HepG2 (cell line): ENCODE measurements around the gene CTNND2. TPM values are rescaled to one million over a fixed set of nuclear protein-coding genes. Genes with fewer than 3 reads are reported as not detected.
"Not testable (repeated sequence)": the region's sequence is repeated elsewhere in the genome, so short reads cannot be mapped to it uniquely, and the experiment has no call there.

Experiments
- ATAC-seq: fragments of 200-7000 bp; cut with Tn5 transposase; 3 replicates; pipeline ENCODE4 v1.9.1; 2020; ENCODE audit warnings: mild to moderate bottlenecking, moderate library complexity
- BruUV-seq: library from RNA; stranded (reverse); fragments of 400-500 nt; replicated peaks from 2 replicates; lab custom pipeline; 2021; lab: Mats Ljungman, UMichigan
- CTCF ChIA-PET: fragments of 300-600 bp; formaldehyde crosslinking; extraction: SDS; loops from one replicate; lab custom pipeline; 2021; ENCODE audit warnings: low total read pairs, inconsistent platforms, low intra/inter-chr PET ratio; lab: Yijun Ruan, JAX
- POLR2A ChIA-PET: fragments of 350-600 bp; sonication (Branson Sonifier 250); formaldehyde crosslinking; loops from one replicate; lab custom pipeline; 2020; ENCODE audit warnings: antibody characterized with exemption, inconsistent platforms; lab: Yijun Ruan, JAX
- DNase-seq: peaks from one replicate; pipeline ENCODE4 v3.0.0-alpha.2; 2015; ENCODE audit warnings: low spot score
- FAIRE-seq: peaks from 3 replicates; lab custom pipeline; 2011; peaks lifted over from hg19 to GRCh38; lab: Jason Lieb, UNC
- H2AFZ ChIP-seq: one replicate; pipeline ENCODE4 v1.6.1; 2011; ENCODE audit warnings: low read length, inconsistent platforms
- H3K27ac ChIP-seq: fragments of 300-600 bp; 3 replicates; pipeline ENCODE4 v1.8.0; 2011; ENCODE audit warnings: mixed run types, mild to moderate bottlenecking, mixed read lengths, low read length, inconsistent platforms; ENCODE audit not compliant: insufficient read depth; ENCODE audit errors: extremely low read length
- H3K27me3 ChIP-seq, 2 experiments: fragments of 200-600 bp in 1 of 2; 2 replicates in 1 of 2; 3 replicates in 1 of 2; pipeline versions ENCODE4 v1.6.0 to v1.8.0; 2011; ENCODE audit warnings: low read length in 2 of 2, mild to moderate bottlenecking in 2 of 2, moderate library complexity in 2 of 2, inconsistent platforms in 1 of 2; ENCODE audit not compliant: insufficient read depth in 2 of 2, control insufficient read depth in 1 of 2
- H3K36me3 ChIP-seq, 2 experiments: fragments of 200-600 bp in 1 of 2; replicated peaks in 1 of 2; 2 replicates in 1 of 2; 3 replicates in 1 of 2; pipeline versions ENCODE4 v1.5.1 to v1.8.0; 2011; ENCODE audit warnings: low read length in 2 of 2, inconsistent platforms in 1 of 2; ENCODE audit not compliant: insufficient read depth in 2 of 2, control insufficient read depth in 1 of 2
- H3K4me1 ChIP-seq: 2 replicates; pipeline ENCODE4 v1.5.1; 2012; ENCODE audit warnings: low read length, inconsistent platforms; ENCODE audit not compliant: insufficient read depth
- H3K4me2 ChIP-seq: 2 replicates; pipeline ENCODE4 v1.6.0; 2011; ENCODE audit warnings: low read depth, low read length, inconsistent platforms
- H3K4me3 ChIP-seq, 3 experiments: fragments of 200-600 bp in 1 of 3; sonication (generic), shearing (Covaris generic) in 1 of 3; replicated peaks in 1 of 3; 2 replicates each; pipeline ENCODE4 v1.5.1; 2011 to 2016; ENCODE audit warnings: low read length in 3 of 3, inconsistent platforms in 2 of 3, low read depth in 2 of 3, mild to moderate bottlenecking in 2 of 3, control low read depth in 1 of 3, mixed read lengths in 1 of 3; ENCODE audit not compliant: insufficient read depth in 1 of 3
- H3K79me2 ChIP-seq: one replicate; pipeline ENCODE4 v1.6.1; 2011; ENCODE audit warnings: low read length, inconsistent platforms; ENCODE audit not compliant: insufficient read depth
- H3K9ac ChIP-seq: 2 replicates; pipeline ENCODE4 v1.6.0; 2011; ENCODE audit warnings: mild to moderate bottlenecking, low read depth, low read length, inconsistent platforms; ENCODE audit not compliant: insufficient read depth
- H3K9me3 ChIP-seq: 2 replicates; pipeline ENCODE4 v1.5.1; 2012; ENCODE audit warnings: mild to moderate bottlenecking, low read length
- H4K20me1 ChIP-seq: 2 replicates; pipeline ENCODE4 v1.6.0; 2011; ENCODE audit warnings: inconsistent platforms, mild to moderate bottlenecking, low read length, moderate library complexity; ENCODE audit not compliant: insufficient read depth
- EED ChIP-seq: sonication (generic); formaldehyde crosslinking; IDR thresholded peaks from 2 replicates; pipeline ENCODE4 v1.5.0; 2020; ENCODE audit warnings: mild to moderate bottlenecking, missing genetic modification reagents
- ESRRA ChIP-seq: sonication (generic); formaldehyde crosslinking; IDR thresholded peaks from 2 replicates; pipeline ENCODE4 v1.5.1; 2020; ENCODE audit warnings: mild to moderate bottlenecking, low read depth, missing genetic modification reagents
- KLF11 ChIP-seq: IDR thresholded peaks from 2 replicates; pipeline ENCODE4 v1.6.1; 2016; ENCODE audit warnings: missing compliant biosample characterization
- SP140L ChIP-seq: sonication (generic); formaldehyde crosslinking; IDR thresholded peaks from 2 replicates; pipeline ENCODE4 v1.4.0; 2020; ENCODE audit warnings: missing genetic modification reagents, borderline replicate concordance
- ZBTB7B ChIP-seq: sonication (generic); formaldehyde crosslinking; IDR thresholded peaks from 2 replicates; pipeline ENCODE4 v1.4.0; 2020; ENCODE audit warnings: missing genetic modification reagents
- ZFP62 ChIP-seq: sonication (generic); formaldehyde crosslinking; IDR thresholded peaks from 2 replicates; pipeline ENCODE4 v1.4.0; 2020; ENCODE audit warnings: missing genetic modification reagents
- ZFYVE20 ChIP-seq: sonication (generic); formaldehyde crosslinking; IDR thresholded peaks from 2 replicates; pipeline ENCODE4 v1.8.0; 2023; ENCODE audit warnings: low read depth, mild to moderate bottlenecking, moderate library complexity, missing genetic modification reagents, borderline replicate concordance
- ZNF136 ChIP-seq: sonication (generic); formaldehyde crosslinking; IDR thresholded peaks from 2 replicates; pipeline ENCODE4 v1.8.1; 2022; ENCODE audit warnings: low read depth, mild to moderate bottlenecking, moderate library complexity, missing genetic modification reagents
- ZNF143 ChIP-seq: sonication (generic); formaldehyde crosslinking; IDR thresholded peaks from 2 replicates; pipeline ENCODE4 v1.4.0; 2020; ENCODE audit warnings: missing genetic modification reagents
- ZNF317 ChIP-seq: sonication (generic); formaldehyde crosslinking; IDR thresholded peaks from 2 replicates; pipeline ENCODE4 v1.5.0; 2020; ENCODE audit warnings: mild to moderate bottlenecking, missing genetic modification reagents
- ZNF441 ChIP-seq: sonication (generic); formaldehyde crosslinking; IDR thresholded peaks from 2 replicates; pipeline ENCODE4 v1.7.0; 2021; ENCODE audit warnings: missing genetic modification reagents, borderline replicate concordance
- ZNF446 ChIP-seq: sonication (generic); formaldehyde crosslinking; IDR thresholded peaks from 2 replicates; pipeline ENCODE4 v1.5.0; 2020; ENCODE audit warnings: mild to moderate bottlenecking, missing genetic modification reagents
- ZNF687 ChIP-seq: sonication (generic); formaldehyde crosslinking; IDR thresholded peaks from 2 replicates; pipeline ENCODE4 v1.5.1; 2020; ENCODE audit warnings: mild to moderate bottlenecking, missing genetic modification reagents, moderate library complexity
- WGBS: methylation state at CpG from one replicate; pipeline ENCODE4 v1.1.6; 2017; ENCODE audit warnings: low lambda C conversion rate; 5-methylcytosine and 5-hydroxymethylcytosine counted together
- in situ Hi-C: cut with HindIII; loops from 2 replicates; pipeline ENCODE4 v1.10.0; 2017; ENCODE audit warnings: low pct_unique_long_range_greater_than_20kb; ENCODE audit not compliant: extremely low pct_ligation_motif_present
- intact Hi-C: fragments of 100-400 bp; cut with micrococcal nuclease; formaldehyde crosslinking; loops from one replicate; pipeline ENCODE4 v1.10.0; 2022; ENCODE audit not compliant: unreplicated experiment
- polyA plus RNA-seq, 8 experiments: library from polyadenylated mRNA; depleted of rRNA in 3 of 8; stranded (reverse) in 7 of 8; unstranded in 1 of 8; fragments of >200 nt; fragmentation: Illumina TruSeq in 4 of 8; extraction: Trizol in 4 of 8; gene quantifications; 2 replicates each; pipeline versions ENCODE4 v1.2.1 to v1.2.3, GENCODE V29; 2011 to 2016; ENCODE audit warnings: low read depth in 4 of 8, missing spikeins in 1 of 8, mixed read lengths in 1 of 8; ENCODE audit not compliant: insufficient read depth in 1 of 8
- total RNA-seq, 5 experiments: library from RNA; depleted of rRNA; stranded (reverse); fragments of >200 nt; fragmentation: Illumina TruSeq; extraction: Trizol; gene quantifications; 2 replicates each; pipeline ENCODE4 v1.2.3, GENCODE V29; 2016; ENCODE audit warnings: low read depth in 1 of 5
- TF ChIP-seq, protein P1 (sequence below): IDR thresholded peaks from 2 replicates; pipeline ENCODE4 v1.6.1; 2016; ENCODE audit warnings: low read depth, control low read depth

Gene CTNND2
- total and polyA plus RNA-seq, 2 of the 13 experiments (the other 11 are each of a cell fraction or from before 2014, with no cell fraction given): not detected

DNA sequence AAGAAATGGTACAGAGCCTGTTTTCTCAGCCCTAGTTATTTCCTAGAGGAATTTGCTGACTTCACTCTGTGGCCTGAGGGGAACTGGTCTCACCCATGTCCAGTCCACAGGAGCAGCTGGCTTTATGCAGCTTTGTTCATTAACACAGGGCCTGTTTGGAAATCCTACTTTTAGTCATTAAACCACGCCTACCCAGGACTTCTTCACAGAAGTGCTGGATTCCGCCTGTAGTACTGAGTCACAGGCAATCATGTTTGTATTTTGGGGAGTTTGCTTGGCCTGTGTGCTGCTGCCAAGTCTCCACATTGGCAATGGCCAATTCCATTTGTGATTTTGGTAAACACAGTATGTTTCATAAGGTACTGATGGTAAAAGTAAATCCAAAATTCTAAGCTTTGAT lies 52.8 kb downstream of the CTNND2 start:
- H3K79me2 ChIP-seq: no peaks in the 10 kb centered on the region
- H3K4me2 ChIP-seq: no peak overlapping the region
- no peak for ATAC-seq
- H3K27ac ChIP-seq: no peak overlapping the region
- no peaks in the 10 kb centered on the region for H3K4me1 ChIP-seq
- DNase-seq: no peak
- H3K36me3 ChIP-seq: no peaks in the 10 kb centered on the region
- no peaks in the 10 kb centered on the region for H3K27me3 ChIP-seq
- H3K4me3 ChIP-seq: no peak overlapping the region
- intact Hi-C loops: no loop called here
- BruUV-seq: no TSS peak
- H3K9me3 ChIP-seq: no peaks in the 10 kb centered on the region
- TF ChIP-seq ZNF317: no peak
- no peak for TF ChIP-seq ZNF687 (CRISPR knock-in tag)
- TF ChIP-seq EED (CRISPR knock-in tag): no peak
- no peak for TF ChIP-seq ZNF446 (CRISPR knock-in tag)
- no peak for TF ChIP-seq ZNF136
- TF ChIP-seq ZNF143: no peak
- TF ChIP-seq, protein P1, sequence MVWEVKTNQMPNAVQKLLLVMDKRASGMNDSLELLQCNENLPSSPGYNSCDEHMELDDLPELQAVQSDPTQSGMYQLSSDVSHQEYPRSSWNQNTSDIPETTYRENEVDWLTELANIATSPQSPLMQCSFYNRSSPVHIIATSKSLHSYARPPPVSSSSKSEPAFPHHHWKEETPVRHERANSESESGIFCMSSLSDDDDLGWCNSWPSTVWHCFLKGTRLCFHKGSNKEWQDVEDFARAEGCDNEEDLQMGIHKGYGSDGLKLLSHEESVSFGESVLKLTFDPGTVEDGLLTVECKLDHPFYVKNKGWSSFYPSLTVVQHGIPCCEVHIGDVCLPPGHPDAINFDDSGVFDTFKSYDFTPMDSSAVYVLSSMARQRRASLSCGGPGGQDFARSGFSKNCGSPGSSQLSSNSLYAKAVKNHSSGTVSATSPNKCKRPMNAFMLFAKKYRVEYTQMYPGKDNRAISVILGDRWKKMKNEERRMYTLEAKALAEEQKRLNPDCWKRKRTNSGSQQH (CRISPR knock-in tag): no peak
- no peak for TF ChIP-seq SP140L
- no peak for TF ChIP-seq ZFP62 (CRISPR knock-in tag)
- no peak for TF ChIP-seq ZNF441 (CRISPR knock-in tag)
- TF ChIP-seq ESRRA (CRISPR knock-in tag): no peak
- TF ChIP-seq ZBTB7B (CRISPR knock-in tag): no peak
- TF ChIP-seq KLF11 (CRISPR knock-in tag): no peak
- no peak for TF ChIP-seq ZFYVE20
- in situ Hi-C loops: no loop called here
- H3K9ac ChIP-seq: no peak overlapping the region
- no peak for FAIRE-seq
- H4K20me1 ChIP-seq: no peaks in the 10 kb centered on the region
- CTCF ChIA-PET: no interaction called here
- 36% methylated on average over 2 of the region's 2 CpGs for WGBS
- no peak overlapping the region for H2AFZ ChIP-seq
- POLR2A ChIA-PET: no interaction called here

DNA sequence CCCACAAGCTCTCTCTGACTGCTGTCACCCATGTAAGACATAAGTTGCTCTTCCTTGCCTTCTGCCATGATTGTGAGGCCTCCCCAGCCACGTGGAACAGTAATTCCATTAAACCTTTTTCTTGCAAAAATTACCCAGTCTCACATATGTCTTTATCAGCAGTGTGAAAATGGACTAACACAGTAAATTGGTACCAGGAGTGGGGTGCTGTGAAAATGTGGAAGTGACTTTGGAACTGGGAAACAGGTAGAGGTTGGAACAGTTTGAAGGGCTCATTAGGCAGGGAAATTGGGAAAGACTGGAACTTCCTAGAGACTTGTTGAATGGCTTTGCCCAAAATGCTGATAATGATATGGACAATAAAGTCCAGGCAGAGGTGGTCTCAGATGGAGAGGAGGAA lies 75.7 kb downstream of the CTNND2 start:
- H3K27me3 ChIP-seq, DNase-seq, H3K27ac ChIP-seq, POLR2A ChIA-PET, H3K4me2 ChIP-seq, H3K36me3 ChIP-seq, H2AFZ ChIP-seq, in situ Hi-C loops, ATAC-seq, H4K20me1 ChIP-seq, intact Hi-C loops, H3K9ac ChIP-seq, H3K79me2 ChIP-seq, CTCF ChIA-PET, FAIRE-seq, H3K4me3 ChIP-seq, BruUV-seq, H3K4me1 ChIP-seq: not testable (repeated sequence)
- WGBS: 0% methylated on average over 1 of the region's 1 CpG
- peaks cover 28% of the 10 kb centered on the region for H3K9me3 ChIP-seq
